HG03565 (cell line): ENCODE measurements around the gene VAMP1.
"Not testable (repeated sequence)": the region's sequence is repeated elsewhere in the genome, so short reads cannot be mapped to it uniquely, and the experiment has no call there.

Source experiments
- ATAC-seq: cut with Tn5 transposase; IDR thresholded peaks from one replicate; pipeline ENCODE4 v1.9.1; 2021; ENCODE audit warnings: mild to moderate bottlenecking, moderate library complexity; ENCODE audit not compliant: unreplicated experiment

Gene VAMP1, protein sequence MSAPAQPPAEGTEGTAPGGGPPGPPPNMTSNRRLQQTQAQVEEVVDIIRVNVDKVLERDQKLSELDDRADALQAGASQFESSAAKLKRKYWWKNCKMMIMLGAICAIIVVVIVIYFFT

GRCh38 chr12:6470375-6471163, at the start of gene VAMP1:
TSS of gene VAMP1 (minus strand) at chr12:6470677. CDS start at chr12:6470531, 146 bp downstream.
- peak; percentile 64 for ATAC-seq

- no peak for ATAC-seq
These were observed 49.7 kb upstream of the VAMP1 start for GRCh38 chr12:6520186-6520585.

GRCh38 chr12:6508087-6508486, 37.6 kb upstream of the VAMP1 start:
- no peak for ATAC-seq

GRCh38 chr12:6507102-6507998, 36.9 kb upstream of the VAMP1 start:
- ATAC-seq = no peak

DNA sequence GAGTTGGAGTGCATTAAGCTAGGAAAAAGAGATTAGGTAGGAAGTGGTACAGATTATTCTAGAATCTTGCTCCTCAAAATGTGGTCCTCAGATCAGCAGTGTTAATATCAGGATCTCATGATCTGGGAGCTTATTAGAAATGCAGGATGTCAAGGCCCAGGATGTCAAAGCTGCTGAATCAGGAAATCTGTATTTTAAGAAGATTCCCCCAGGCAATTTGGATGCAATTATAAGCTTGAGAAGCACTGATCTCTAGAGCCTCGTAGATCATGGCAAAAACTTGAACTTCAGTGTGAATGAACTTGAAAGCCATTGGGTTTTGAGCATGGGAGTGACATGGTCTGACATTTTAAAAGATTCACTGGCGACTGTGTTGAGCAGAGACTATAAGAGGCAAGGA, 30.0 kb upstream of the VAMP1 start:
- no peak for ATAC-seq

- not testable (repeated sequence) for ATAC-seq
These were observed 26.8 kb upstream of the VAMP1 start for GRCh38 chr12:6497291-6497690.

GRCh38 chr12:6494968-6495367, 24.5 kb upstream of the VAMP1 start:
- no peak for ATAC-seq

- no peak for ATAC-seq
These were observed 23.8 kb upstream of the VAMP1 start for GRCh38 chr12:6494258-6494743.

DNA sequence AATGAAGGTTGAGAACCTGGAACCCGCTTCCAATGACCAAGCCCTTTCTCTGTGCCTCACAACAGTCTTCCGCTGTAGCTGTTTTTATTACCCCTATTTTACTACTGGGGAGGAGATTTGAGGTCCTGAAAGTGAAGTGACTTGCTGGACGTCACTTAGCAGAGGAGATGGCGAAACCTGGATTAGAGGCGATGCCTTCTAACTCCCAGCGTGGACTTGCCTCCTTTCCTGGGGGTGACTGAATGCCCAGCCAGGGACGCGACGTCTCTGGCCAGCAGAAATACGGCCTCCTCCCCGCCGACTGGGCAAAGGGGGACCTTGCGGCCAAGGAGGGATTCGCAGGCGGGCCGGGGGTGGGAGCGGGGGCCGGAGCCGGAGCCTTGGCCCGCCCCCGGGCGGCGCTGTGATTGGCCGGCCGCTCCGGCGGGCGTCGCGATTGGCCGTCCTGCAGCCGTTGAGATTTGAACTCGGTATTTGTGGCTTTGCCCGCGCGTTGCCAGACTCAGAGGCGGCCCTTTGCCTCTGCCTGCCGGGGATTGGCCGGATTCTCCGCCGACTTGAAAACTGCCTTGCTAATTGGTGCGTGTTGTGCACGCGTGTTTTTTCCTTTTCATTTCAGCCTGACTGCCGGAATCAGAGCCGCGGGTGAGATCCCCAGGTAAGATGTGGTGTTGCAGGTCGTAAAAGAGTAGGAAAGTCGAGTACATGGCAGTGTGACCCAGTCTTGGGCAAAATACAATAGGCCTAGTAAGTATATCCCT, 23.2 kb upstream of the VAMP1 start, which contains the start of gene NCAPD2:
Gene NCAPD2, plus strand, starts transcription at position 606 of the 761 bp plus-strand sequence. CDS start 997 bp downstream, outside the sequence.
- ATAC-seq = peak; percentile 82

DNA sequence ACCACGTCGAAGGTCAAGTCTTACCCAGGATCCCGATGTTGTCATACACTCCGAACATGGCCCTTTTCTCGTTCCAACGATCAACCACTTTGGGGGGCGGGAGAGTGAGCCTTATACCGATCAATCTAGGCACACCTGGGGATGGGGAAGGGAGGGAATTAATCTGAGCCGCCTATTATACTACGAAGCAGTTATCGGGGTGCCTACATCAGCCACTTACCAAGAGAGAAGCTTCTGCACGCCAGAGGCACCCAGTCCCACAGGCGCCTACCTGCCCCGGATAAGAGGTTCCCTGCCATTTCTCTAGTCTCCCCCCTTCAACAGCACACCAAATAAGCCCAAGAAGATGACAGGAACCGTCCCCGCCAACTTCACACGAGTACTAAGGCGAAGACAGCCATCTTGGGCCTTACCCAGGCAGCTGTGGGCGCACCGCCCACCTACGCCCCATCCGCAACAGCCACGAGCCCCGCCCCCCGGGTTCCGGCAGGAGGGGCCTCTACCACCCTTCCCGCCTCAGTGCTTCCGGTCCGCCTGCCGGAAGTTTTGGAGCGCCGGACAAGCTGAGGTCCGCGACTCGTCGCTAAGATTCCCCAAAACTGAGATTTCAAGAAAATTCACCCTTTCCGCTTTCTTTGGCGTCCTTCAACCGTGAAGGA, 22.5 kb upstream of the VAMP1 start, which contains the start of gene MRPL51:
Gene MRPL51, minus strand, starts transcription at position 425 of the 659 bp plus-strand sequence. Its CDS starts 126 bp downstream, at position 299.
- peak; percentile 40 for ATAC-seq

GRCh38 chr12:6490673-6491072, 20.2 kb upstream of the VAMP1 start:
- not testable (repeated sequence) for ATAC-seq

GRCh38 chr12:6489449-6489848, 19.0 kb upstream of the VAMP1 start:
- ATAC-seq = no peak

DNA sequence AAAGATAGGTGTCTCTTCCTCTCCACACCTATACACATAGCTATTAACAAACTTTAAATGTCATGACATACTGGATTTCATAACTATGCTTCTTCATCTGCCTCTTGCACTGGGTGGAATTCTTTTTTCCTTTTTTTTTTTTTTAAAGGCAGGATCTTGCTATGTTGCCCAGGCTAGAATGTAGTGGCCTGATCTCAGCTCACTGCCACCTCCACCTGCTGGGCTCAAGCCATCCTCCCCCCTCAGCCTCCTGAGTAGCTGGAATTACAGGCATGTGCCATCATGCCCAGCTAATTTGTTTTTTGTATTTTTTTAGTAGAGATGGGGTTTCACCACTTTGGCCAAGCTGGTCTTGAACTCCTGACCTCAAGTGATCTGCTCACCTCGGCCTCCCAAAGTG, 17.8 kb upstream of the VAMP1 start:
- no peak for ATAC-seq

GRCh38 chr12:6478416-6478815, 7.9 kb upstream of the VAMP1 start:
- ATAC-seq = no peak

DNA sequence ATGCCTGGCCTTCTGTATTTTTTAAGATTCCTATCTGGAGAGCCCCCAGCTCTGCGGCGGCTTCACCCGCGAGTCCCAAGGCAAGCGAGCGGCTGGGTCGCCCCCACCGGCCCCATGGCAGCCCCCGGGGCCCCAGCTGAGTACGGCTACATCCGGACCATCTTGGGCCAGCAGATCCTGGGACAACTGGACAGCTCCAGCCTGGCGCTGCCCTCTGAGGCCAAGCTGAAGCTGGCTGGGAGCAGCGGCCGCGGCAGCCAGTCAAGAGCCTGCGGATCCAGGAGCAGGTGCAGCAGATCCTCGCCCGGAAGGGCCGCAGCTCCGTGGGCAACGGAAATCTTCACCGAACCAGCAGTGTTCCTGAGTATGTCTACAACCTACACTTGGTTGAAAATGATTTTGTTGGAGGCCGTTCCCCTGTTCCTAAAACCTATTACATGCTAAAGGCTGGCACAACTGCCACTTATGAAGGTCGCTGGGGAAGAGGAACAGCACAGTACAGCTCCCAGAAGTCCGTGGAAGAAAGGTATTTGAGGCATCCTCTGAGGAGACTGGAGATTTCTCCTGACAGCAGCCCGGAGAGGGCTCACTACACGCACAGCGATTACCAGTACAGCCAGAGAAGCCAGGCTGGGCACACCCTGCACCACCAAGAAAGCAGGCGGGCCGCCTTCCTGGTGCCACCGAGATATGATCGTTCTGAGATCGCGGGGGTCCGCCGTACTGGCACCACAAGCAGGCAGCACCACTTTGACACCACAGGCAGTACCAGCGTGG, 7.3 kb upstream of the VAMP1 start:
- not testable (repeated sequence) for ATAC-seq

- no peak for ATAC-seq
These were observed 6.0 kb upstream of the VAMP1 start for GRCh38 chr12:6476489-6476888.

- ATAC-seq = not testable (repeated sequence)
These were observed 4.9 kb upstream of the VAMP1 start for GRCh38 chr12:6475233-6475975.

GRCh38 chr12:6472491-6472890, 2.0 kb upstream of the VAMP1 start:
- no peak for ATAC-seq
